Measurements from ENCODE around the gene ADPRS. TPM values are rescaled to one million over a fixed set of nuclear protein-coding genes. Genes with fewer than 3 reads are reported as not detected.

ADPRS gene
- total RNA-seq, 2 experiments from 2014 or later = 35.4 to 36.9 TPM

GRCh38 chr1:36101546-36101945 is 12.9 kb downstream of the ADPRS start:
- H3K9me3 Mint-ChIP-seq (ENCODE audit: low read depth) = no peaks in the 10 kb centered on the region
- no peaks in the 10 kb centered on the region for H3K36me3 Mint-ChIP-seq
- ATAC-seq (no peak), DNase-seq (no peak)
- H3K27me3 Mint-ChIP-seq = no peaks in the 10 kb centered on the region
- H3K4me3 Mint-ChIP-seq = no peak overlapping the region
- CTCF ChIA-PET = interaction anchor here (1.5 to 17.9 kb wide), 5 partner anchors 11 to 284 kb away, joined by 3 to 307 read pairs (median 11); partner anchors contain the start of genes STK40 and TRAPPC3
- no peak overlapping the region for H3K27ac Mint-ChIP-seq
- peaks cover 4% of the 10 kb centered on the region for H3K4me1 Mint-ChIP-seq

GRCh38 chr1:36106269-36106668 is 17.6 kb downstream of the ADPRS start:
- no peaks in the 10 kb centered on the region for H3K36me3 Mint-ChIP-seq
- no peaks in the 10 kb centered on the region for H3K27me3 Mint-ChIP-seq
- H3K27ac Mint-ChIP-seq = no peak overlapping the region
- CTCF ChIA-PET = interaction anchor here (1.0 to 17.9 kb wide), 4 partner anchors 11 to 43 kb away, joined by 3 to 307 read pairs (median 4); partner anchors contain the start of gene TRAPPC3
- ATAC-seq = no peak
- H3K4me3 Mint-ChIP-seq = no peak overlapping the region
- no peak for DNase-seq
- H3K4me1 Mint-ChIP-seq = peaks cover 24% of the 10 kb centered on the region
- no peaks in the 10 kb centered on the region for H3K9me3 Mint-ChIP-seq (ENCODE audit: low read depth)

- Mint-ChIP-seq H3K27ac (no peak overlapping the region), H3K27me3 (no peaks in the 10 kb centered on the region), H3K9me3 (ENCODE audit: low read depth) (no peaks in the 10 kb centered on the region), H3K36me3 (no peaks in the 10 kb centered on the region), H3K4me1 (peaks cover 32% of the 10 kb centered on the region), H3K4me3 (no peak overlapping the region)
- ATAC-seq (no peak), DNase-seq (no peak)
- CTCF ChIA-PET = interaction anchor here (0.9 to 17.9 kb wide), 3 partner anchors 26 to 216 kb away, joined by 3 to 307 read pairs (median 4); partner anchors contain the start of gene TRAPPC3
Measured at GRCh38 chr1:36107394-36107793, 18.7 kb downstream of the ADPRS start.

- H3K4me3 Mint-ChIP-seq = no peak overlapping the region
- ATAC-seq (no peak), DNase-seq (no peak)
- no peaks in the 10 kb centered on the region for H3K27me3 Mint-ChIP-seq
- no peaks in the 10 kb centered on the region for H3K9me3 Mint-ChIP-seq (ENCODE audit: low read depth)
- peaks cover 32% of the 10 kb centered on the region for H3K4me1 Mint-ChIP-seq
- CTCF ChIA-PET = interaction anchor here (1.0 to 4.1 kb wide), 4 partner anchors 10 to 79 kb away, joined by 3 to 34 read pairs (median 4); partner anchors contain the start of gene TRAPPC3
- H3K36me3 Mint-ChIP-seq = no peaks in the 10 kb centered on the region
- peak overlapping the region; percentile 64 for H3K27ac Mint-ChIP-seq
Measured at GRCh38 chr1:36108314-36108713, 19.6 kb downstream of the ADPRS start.

GRCh38 chr1:36109041-36109679 is 20.5 kb downstream of the ADPRS start:
- DNase-seq = peak; percentile 85
- CTCF ChIA-PET = interaction anchor here (0.7 to 4.1 kb wide), 5 partner anchors 9 to 79 kb away, joined by 3 to 34 read pairs (median 3); partner anchors contain the start of gene TRAPPC3

GRCh38 chr1:36111151-36111550 is 22.5 kb downstream of the ADPRS start:
- no peak overlapping the region for H3K4me3 Mint-ChIP-seq
- no peaks in the 10 kb centered on the region for H3K27me3 Mint-ChIP-seq
- no peaks in the 10 kb centered on the region for H3K36me3 Mint-ChIP-seq
- no peaks in the 10 kb centered on the region for H3K9me3 Mint-ChIP-seq (ENCODE audit: low read depth)
- CTCF ChIA-PET = interaction anchor here (1.9 to 4.1 kb wide), 2 partner anchors 23 to 77 kb away, joined by 4 to 34 read pairs; no protein-coding TSS in a partner anchor
- H3K4me1 Mint-ChIP-seq = peaks cover 32% of the 10 kb centered on the region
- DNase-seq (no peak), ATAC-seq (no peak)
- H3K27ac Mint-ChIP-seq = no peak overlapping the region

More at GRCh38 chr1:36109041-36109679, 20.5 kb downstream of the ADPRS start:
- Mint-ChIP-seq H3K9me3 (ENCODE audit: low read depth) (no peaks in the 10 kb centered on the region), H3K27ac (peak overlapping the region; percentile 76), H3K4me1 (peaks cover 32% of the 10 kb centered on the region), H3K27me3 (no peaks in the 10 kb centered on the region), H3K36me3 (no peaks in the 10 kb centered on the region), H3K4me3 (no peak overlapping the region)
- ATAC-seq = peak; percentile 97

- Mint-ChIP-seq H3K9me3 (ENCODE audit: low read depth) (no peaks in the 10 kb centered on the region), H3K27ac (no peak overlapping the region), H3K4me3 (no peak overlapping the region), H3K36me3 (no peaks in the 10 kb centered on the region), H3K4me1 (peaks cover 32% of the 10 kb centered on the region), H3K27me3 (no peaks in the 10 kb centered on the region)
- no peak for DNase-seq
- ATAC-seq = no peak
- CTCF ChIA-PET = interaction anchor here (1.3 kb wide), 1 partner anchor 22 kb away, joined by 5 read pairs; no protein-coding TSS in a partner anchor
Measured at GRCh38 chr1:36112823-36113222, 24.1 kb downstream of the ADPRS start.

- ATAC-seq (no peak), DNase-seq (no peak)
- no peaks in the 10 kb centered on the region for H3K36me3 Mint-ChIP-seq
- peaks cover 18% of the 10 kb centered on the region for H3K4me1 Mint-ChIP-seq
- H3K27ac Mint-ChIP-seq = no peak overlapping the region
- CTCF ChIA-PET = interaction anchor here (1.0 to 1.2 kb wide), 2 partner anchors 14 to 20 kb away, joined by 3 read pairs; no protein-coding TSS in a partner anchor
- no peak overlapping the region for H3K4me3 Mint-ChIP-seq
- H3K9me3 Mint-ChIP-seq (ENCODE audit: low read depth) = no peaks in the 10 kb centered on the region
- H3K27me3 Mint-ChIP-seq = no peaks in the 10 kb centered on the region
Measured at GRCh38 chr1:36114371-36114770, 25.7 kb downstream of the ADPRS start.

GRCh38 chr1:36115200-36115669 is 26.5 kb downstream of the ADPRS start:
- no peak overlapping the region for H3K27ac Mint-ChIP-seq
- H3K4me3 Mint-ChIP-seq = no peak overlapping the region
- ATAC-seq (no peak), DNase-seq (no peak)
- H3K4me1 Mint-ChIP-seq = peaks cover 15% of the 10 kb centered on the region
- peaks cover 2% of the 10 kb centered on the region for H3K27me3 Mint-ChIP-seq
- no peaks in the 10 kb centered on the region for H3K9me3 Mint-ChIP-seq (ENCODE audit: low read depth)
- CTCF ChIA-PET = interaction anchor here (0.8 to 1.4 kb wide), 3 partner anchors 15 to 171 kb away, joined by 3 to 4 read pairs (median 3); no protein-coding TSS in a partner anchor
- no peaks in the 10 kb centered on the region for H3K36me3 Mint-ChIP-seq

- no peak overlapping the region for H3K4me3 Mint-ChIP-seq
- DNase-seq = no peak
- CTCF ChIA-PET = interaction anchor here (0.8 to 1.8 kb wide), 3 partner anchors 16 to 170 kb away, joined by 3 to 4 read pairs (median 4); no protein-coding TSS in a partner anchor
- no peak for ATAC-seq
- peaks cover 11% of the 10 kb centered on the region for H3K4me1 Mint-ChIP-seq
- peaks cover 2% of the 10 kb centered on the region for H3K27me3 Mint-ChIP-seq
- H3K9me3 Mint-ChIP-seq (ENCODE audit: low read depth) = no peaks in the 10 kb centered on the region
- no peak overlapping the region for H3K27ac Mint-ChIP-seq
- H3K36me3 Mint-ChIP-seq = no peaks in the 10 kb centered on the region
Measured at GRCh38 chr1:36115931-36116330, 27.2 kb downstream of the ADPRS start.

GRCh38 chr1:36116901-36117300 is 28.2 kb downstream of the ADPRS start:
- H3K9me3 Mint-ChIP-seq (ENCODE audit: low read depth) = no peaks in the 10 kb centered on the region
- ATAC-seq (no peak), DNase-seq (no peak)
- H3K27ac Mint-ChIP-seq = no peak overlapping the region
- no peak overlapping the region for H3K4me3 Mint-ChIP-seq
- H3K36me3 Mint-ChIP-seq = no peaks in the 10 kb centered on the region
- CTCF ChIA-PET = interaction anchor here (1.0 to 3.9 kb wide), 6 partner anchors 10 to 32 kb away, joined by 3 to 38 read pairs (median 5); partner anchors contain the start of gene TRAPPC3
- peaks cover 5% of the 10 kb centered on the region for H3K27me3 Mint-ChIP-seq
- H3K4me1 Mint-ChIP-seq = peaks cover 3% of the 10 kb centered on the region

GRCh38 chr1:36118447-36119204 is 29.9 kb downstream of the ADPRS start:
- Mint-ChIP-seq H3K4me1 (peaks cover 5% of the 10 kb centered on the region), H3K4me3 (no peak overlapping the region), H3K9me3 (ENCODE audit: low read depth) (no peaks in the 10 kb centered on the region), H3K27me3 (peaks cover 21% of the 10 kb centered on the region), H3K36me3 (no peaks in the 10 kb centered on the region), H3K27ac (no peak overlapping the region)
- CTCF ChIA-PET = interaction anchor here (0.8 to 3.9 kb wide), 6 partner anchors 10 to 145 kb away, joined by 3 to 38 read pairs (median 5); partner anchors contain the start of gene TRAPPC3
- ATAC-seq (no peak), DNase-seq (no peak)

- H3K27me3 Mint-ChIP-seq = peaks cover 29% of the 10 kb centered on the region
- H3K4me3 Mint-ChIP-seq = no peak overlapping the region
- no peak for DNase-seq
Measured at GRCh38 chr1:36119456-36119855, 30.8 kb downstream of the ADPRS start.

More at GRCh38 chr1:36119456-36119855, 30.8 kb downstream of the ADPRS start:
- no peak for ATAC-seq
- no peaks in the 10 kb centered on the region for H3K9me3 Mint-ChIP-seq (ENCODE audit: low read depth)
- H3K4me1 Mint-ChIP-seq = peaks cover 6% of the 10 kb centered on the region
- H3K36me3 Mint-ChIP-seq = no peaks in the 10 kb centered on the region
- CTCF ChIA-PET = interaction anchor here (0.8 to 3.9 kb wide), 4 partner anchors 10 to 144 kb away, joined by 3 to 38 read pairs (median 5); no protein-coding TSS in a partner anchor
- H3K27ac Mint-ChIP-seq = no peak overlapping the region
